Stimulated activated CD4-positive, alpha-beta T cell treated with anti-CD3 and anti-CD28 coated beads, Interleukin-12 subunit alpha, Interleukin-12 subunit beta, amount 100 ng/mL, for 24 hours (primary cell): ENCODE measurements around the gene HSF5.

Experiments
- DNase-seq, 2 experiments: peaks; one replicate each; pipeline ENCODE4 v3.0.0-alpha.2; 2020; ENCODE audit warnings: low read depth in 2 of 2

HSF5 gene

DNA sequence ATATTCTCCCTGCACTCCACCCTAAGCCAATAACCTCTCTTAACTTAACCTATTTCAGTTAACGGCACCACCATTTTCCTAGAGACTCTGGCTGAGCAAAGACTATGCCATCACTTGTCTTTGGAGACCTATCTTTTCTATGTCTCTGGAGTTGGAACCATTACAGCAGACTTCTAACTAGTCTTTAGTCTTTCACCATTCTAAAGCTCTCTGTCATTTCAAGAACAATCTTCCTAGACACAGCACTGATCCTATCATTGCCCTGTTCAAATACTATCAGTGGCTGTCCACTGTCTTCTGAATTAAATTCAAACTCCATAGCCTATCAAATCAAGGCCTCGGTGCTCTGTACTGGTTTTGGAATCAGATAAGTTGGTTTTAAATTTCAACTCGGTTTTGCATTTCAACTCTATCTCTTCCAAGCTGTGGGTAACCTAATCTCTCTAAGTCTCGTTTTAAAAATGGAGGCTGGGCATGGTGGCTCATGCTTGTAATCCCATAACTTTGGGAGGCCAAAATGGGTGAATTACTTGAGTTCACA lies 102.8 kb downstream of the HSF5 start:
- DNase-seq: no peak

DNA sequence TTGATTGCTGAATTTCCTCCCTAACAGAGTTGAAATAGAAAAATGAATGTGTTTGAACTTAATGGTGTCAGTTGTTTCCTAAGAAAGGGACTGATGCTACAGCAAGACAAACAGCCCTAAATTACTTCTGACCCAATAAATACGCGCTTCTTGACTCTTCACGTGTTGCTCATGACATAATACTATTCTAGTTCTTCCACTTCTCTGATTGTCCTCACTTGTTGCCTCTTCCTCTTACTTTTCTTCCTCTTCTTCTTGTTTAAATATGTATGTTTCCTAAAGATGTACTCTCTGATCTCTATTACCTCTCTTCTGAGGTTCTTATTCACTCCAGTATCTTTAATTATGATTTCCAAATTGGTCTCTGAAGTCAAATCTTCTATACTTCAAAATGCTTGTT lies 103.3 kb downstream of the HSF5 start:
- no peak for DNase-seq

- no peak for DNase-seq
Observed at GRCh38 chr17:58383892-58384462, 104.2 kb downstream of the HSF5 start.

DNA sequence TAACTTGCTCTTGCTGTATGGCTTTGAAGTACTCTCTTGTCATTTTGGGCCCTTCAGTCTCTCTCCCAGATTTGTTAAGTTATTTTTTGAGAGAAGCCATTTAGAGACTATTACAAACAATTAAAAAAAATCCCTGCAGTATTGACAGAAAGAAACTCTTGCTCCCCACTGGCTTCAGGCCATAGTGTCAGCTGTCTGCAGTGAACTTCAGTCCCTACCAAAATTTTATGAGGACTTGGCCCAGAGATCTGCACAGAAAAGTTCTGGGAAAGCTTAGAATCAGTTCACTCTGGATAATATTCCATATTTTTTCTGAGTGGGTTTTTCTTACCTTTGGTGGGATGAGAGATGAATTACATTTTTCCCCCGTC lies 105.4 kb downstream of the HSF5 start:
- no peak for DNase-seq

DNA sequence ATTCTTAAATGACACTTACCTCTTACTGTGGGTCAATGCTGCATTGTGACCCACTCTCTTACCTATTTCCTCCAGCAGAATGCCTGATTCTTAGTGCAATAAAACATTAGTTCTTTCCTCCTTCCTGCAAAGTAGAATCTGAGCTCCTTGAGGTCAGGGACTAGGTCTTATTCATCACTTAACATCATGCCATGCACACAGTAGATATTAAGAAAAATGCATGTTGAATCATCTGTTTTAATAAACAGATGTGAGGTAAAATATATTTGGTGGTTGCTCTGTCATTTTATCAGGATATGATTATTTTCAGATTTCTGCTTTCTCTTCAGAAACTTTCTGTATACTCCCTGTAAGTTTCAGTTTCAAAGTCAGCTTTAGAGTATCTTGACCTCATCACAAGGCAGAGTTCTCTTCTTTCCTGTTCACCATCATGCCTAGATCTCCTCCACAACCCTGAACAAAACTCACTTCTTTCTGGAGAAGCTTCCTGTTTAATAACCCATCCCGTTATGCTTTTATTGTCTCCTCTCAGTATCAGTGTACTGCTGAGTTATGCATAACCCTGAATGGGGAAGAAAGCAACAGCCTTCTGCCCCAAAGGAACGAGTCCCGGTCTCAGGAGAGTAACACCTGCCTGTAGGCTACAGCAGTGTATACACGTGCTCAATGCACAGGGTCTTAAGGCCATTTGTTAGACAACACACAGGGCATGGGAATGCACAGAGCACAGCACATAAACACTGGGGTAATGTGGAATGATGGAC lies 105.9 kb downstream of the HSF5 start:
- DNase-seq: no peak

- no peak for DNase-seq
Observed at GRCh38 chr17:58381124-58382035, 106.8 kb downstream of the HSF5 start.

GRCh38 chr17:58380207-58381123 lies 107.7 kb downstream of the HSF5 start:
- DNase-seq: no peak

GRCh38 chr17:58379511-58379824 lies 108.7 kb downstream of the HSF5 start:
- no peak for DNase-seq

DNA sequence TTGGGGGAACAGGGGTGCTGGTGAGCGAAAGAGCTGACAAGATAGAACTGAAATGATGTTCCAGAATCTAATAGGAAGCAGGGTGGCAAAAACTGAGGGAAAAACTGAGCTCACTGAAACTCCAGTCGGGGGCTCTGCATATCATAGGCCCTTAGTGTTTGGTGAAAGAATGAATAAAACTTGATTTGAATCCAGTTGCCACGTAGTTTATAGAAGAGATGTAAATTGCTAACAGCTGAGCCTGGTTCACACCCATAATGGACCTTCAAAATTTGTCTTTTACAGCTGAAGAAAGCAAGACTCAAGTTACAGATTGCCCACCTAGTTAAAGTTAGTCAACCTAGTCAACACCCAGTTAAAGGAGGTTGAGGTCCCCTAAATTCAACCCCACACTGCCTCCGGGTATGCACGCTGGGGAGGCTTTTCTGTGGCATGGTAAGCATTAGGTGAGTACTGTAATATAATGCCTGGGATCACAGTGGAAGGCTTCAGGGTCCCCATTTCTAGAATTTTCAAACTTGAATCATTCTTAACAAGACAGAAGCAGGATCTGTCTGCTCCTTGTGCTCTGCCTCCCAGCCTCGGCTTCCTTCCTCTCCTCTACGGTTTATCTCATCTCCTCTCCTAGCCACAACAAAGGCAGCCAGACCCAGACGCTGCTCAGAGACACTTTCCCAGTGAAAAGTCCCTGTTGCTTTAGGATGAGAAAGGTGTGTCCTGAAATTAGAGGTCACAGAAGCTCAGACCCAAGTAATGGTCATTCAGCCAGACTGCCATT lies 109.3 kb downstream of the HSF5 start:
- no peak for DNase-seq

DNA sequence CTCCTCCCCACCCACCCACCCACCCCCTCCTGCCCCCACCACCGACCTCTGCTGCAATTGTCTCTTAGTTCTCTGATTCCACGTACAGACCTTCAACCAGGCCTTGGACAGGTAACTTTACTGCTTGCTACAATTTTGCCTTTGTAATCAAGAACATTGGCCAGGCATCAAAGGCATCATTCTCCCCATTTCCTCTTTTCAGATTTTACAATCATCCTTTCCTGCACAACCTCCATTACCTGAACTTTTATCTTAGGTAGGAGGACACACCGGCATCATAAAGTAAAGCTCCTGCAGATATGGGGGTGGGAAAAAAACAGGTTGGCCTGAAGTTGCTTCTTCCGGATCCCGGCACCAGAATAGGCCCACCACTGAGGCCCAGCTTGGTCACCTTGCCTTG lies 110.5 kb downstream of the HSF5 start:
- no peak for DNase-seq

DNA sequence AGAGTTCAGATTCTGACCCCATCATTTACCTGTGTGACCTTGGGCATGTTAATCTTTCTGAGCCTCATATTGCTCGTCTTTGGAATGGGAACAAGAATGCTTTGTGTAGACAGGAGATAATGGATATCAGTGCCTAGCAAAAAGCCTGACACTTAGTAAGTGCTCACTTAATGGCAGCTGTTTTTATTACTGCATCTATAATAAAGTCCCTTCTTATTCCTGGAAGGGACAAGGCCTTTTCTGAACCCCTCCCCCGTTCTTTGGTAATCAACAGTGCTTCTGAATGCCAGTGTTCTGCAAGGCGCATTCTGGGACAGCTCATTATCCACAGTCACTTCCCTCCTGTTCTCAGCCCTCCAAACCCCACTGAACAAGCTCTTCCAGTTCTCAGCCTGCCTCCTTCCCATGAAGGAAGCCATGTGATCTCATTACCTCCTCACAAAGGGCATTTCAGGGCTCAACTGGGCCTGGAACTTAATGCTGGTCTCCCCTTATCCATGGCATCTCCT lies 111.1 kb downstream of the HSF5 start:
- no peak for DNase-seq

DNA sequence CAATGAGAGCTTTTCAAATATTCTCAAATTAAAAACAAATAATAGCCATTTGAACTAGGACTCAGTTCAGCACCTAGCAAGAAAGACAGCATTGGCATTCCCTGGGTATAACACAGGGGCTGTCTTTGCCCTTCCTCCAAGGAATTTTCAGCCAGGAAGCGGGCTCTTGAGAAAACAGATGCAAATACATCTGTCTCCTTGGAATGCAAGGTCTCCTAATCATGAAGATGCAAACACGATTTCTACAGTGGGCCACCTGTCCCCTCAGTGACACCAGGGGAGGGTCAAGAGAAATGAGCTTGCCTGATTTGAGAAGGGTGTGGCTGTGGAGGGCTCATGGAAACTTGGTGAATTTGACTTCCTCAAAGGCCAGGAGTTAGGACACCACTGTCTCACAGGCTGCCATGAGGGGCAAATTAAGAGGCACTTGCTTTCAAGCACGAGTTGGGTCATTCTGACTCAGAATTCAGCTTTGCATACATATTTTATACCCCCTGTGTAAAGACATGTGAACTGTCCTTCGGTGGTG lies 111.7 kb downstream of the HSF5 start:
- DNase-seq: no peak

DNA sequence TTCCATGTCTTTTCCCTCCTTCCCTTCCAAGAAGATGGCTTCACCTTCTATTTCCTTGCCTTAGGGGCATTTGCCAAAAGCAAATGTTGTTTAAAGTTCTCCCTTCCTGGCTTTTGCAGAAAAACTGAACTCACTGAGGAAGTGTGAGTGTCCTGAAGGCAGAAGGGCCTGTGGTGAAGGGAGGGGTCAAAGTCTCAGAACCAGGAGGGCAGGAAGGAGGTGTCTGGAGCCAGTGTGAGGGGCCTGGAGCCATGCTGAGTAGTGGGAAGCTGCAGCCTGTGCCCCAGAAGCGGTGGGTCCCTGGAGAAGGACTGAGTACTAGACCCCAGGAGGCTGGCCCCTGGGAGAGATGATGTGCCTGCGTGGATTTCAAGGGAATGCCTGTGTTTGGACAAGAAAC lies 112.4 kb downstream of the HSF5 start:
- DNase-seq: no peak

DNA sequence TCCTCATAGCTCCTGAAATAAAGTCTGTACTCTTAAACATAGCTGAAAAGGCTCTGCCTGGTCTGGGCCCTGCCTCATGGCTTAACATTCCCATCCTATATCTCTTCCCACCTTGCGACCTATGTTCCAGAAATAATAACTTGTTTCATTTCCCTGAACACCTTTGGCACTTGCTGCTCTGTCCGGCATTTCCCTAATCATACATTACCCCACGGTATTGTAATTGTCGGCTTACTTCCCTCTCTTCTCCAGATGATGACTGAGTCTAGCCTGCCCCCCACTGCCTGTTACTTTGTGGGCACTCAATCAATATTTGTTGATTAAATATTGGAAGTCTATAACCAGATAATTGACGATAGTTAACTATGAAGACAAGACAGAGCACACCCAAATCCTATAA lies 113.0 kb downstream of the HSF5 start:
- DNase-seq: no peak

DNA sequence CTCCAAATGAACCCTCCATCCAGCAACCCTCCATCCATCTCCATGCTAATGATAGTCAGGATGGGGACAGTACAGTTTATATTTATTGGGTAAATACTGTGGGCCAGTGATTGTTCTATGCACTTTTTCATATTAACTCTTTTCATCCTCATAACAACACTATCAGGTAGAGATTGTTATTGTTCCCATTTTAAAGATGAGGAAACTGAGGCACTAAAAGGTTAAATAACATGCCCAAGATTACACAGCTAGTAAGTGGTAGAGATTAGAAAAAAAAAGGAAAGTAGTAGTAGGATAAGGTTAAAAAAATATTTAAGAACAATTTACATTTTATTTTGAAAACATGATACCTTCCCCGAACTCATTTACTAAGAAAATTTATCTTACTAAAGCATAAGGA lies 114.3 kb downstream of the HSF5 start:
- no peak for DNase-seq

GRCh38 chr17:58373003-58373402 lies 115.2 kb downstream of the HSF5 start:
- DNase-seq: no peak

GRCh38 chr17:58371300-58371950 lies 116.8 kb downstream of the HSF5 start:
- DNase-seq: no peak

DNA sequence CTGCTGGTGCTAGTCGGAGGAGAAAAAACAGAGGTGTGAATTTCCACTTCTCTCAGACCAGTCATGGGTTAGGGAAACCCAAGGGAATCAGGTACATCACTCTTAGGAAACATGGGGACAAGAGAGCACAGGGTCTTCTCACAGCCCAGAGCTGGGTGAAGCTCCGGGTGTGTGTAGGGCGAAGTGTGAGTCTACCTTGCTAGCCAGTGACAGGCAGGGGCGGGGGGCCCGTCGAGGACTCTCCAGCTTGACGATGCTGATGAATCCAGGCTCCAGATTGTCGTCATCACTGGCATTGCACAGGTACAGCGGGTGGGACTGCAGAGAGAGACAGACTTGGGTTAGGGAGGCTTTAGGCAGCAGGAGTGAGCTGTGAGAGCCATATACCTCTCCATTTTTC lies 117.5 kb downstream of the HSF5 start:
- DNase-seq: no peak

- DNase-seq: no peak
Observed at GRCh38 chr17:58370309-58370708, 117.9 kb downstream of the HSF5 start.
